NOMO-1 treated with DMSO at 0.1 percent for 48 hours (cell line): ENCODE results near the gene CEP70.
A peak's percentile ranks its signal among the peaks of the same experiment; 100 is the strongest.
"Not testable (repeated sequence)": the region's sequence is repeated elsewhere in the genome, so short reads cannot be mapped to it uniquely, and the experiment has no call there.

Experiments used
- DNase-seq: peaks from one replicate; lab custom pipeline; 2025; ENCODE audit not compliant: unreplicated experiment; lab: John Stamatoyannopoulos, UW

The CEP70 gene

GRCh38 chr3:138594150-138594934, at the start of gene CEP70:
Gene CEP70 (minus strand): TSS chr3:138594260. CDS start chr3:138572927, 21,333 bp downstream.
- DNase-seq: no peak

- DNase-seq: no peak
These were observed 48.8 kb upstream of the CEP70 start for GRCh38 chr3:138642927-138643253.

- DNase-seq: no peak
These were observed 48.3 kb upstream of the CEP70 start for GRCh38 chr3:138642226-138642926.

GRCh38 chr3:138640537-138640936, 46.5 kb upstream of the CEP70 start:
- no peak for DNase-seq

GRCh38 chr3:138638641-138639040, 44.6 kb upstream of the CEP70 start:
- no peak for DNase-seq

- no peak for DNase-seq
These were observed 35.5 kb upstream of the CEP70 start for GRCh38 chr3:138629526-138629925.

GRCh38 chr3:138625707-138626365, 31.8 kb upstream of the CEP70 start:
- no peak for DNase-seq

- DNase-seq: no peak
These were observed 30.5 kb upstream of the CEP70 start for GRCh38 chr3:138624518-138624917.

GRCh38 chr3:138620431-138620830, 26.4 kb upstream of the CEP70 start:
- DNase-seq: no peak

GRCh38 chr3:138615462-138615861, 21.4 kb upstream of the CEP70 start:
- DNase-seq: no peak

- peak; percentile 44 for DNase-seq
These were observed 15.8 kb upstream of the CEP70 start for GRCh38 chr3:138609898-138610266.

- DNase-seq: peak; percentile 44
These were observed 14.5 kb upstream of the CEP70 start, which contains the start of gene FAIM for GRCh38 chr3:138608322-138609135. Gene FAIM (plus strand): TSS chr3:138608771. CDS start chr3:138619727, 10,956 bp downstream.

- not testable (repeated sequence) for DNase-seq
These were observed 10.1 kb upstream of the CEP70 start for GRCh38 chr3:138604106-138604595.

GRCh38 chr3:138601661-138602060, 7.6 kb upstream of the CEP70 start:
- not testable (repeated sequence) for DNase-seq

- no peak for DNase-seq
These were observed 6.2 kb upstream of the CEP70 start for GRCh38 chr3:138600100-138600745.

GRCh38 chr3:138598534-138598933, 4.5 kb upstream of the CEP70 start:
- no peak for DNase-seq

GRCh38 chr3:138597186-138597976, 3.3 kb upstream of the CEP70 start:
- not testable (repeated sequence) for DNase-seq

GRCh38 chr3:138594935-138595610, 1.0 kb upstream of the CEP70 start:
- no peak for DNase-seq
